ENCODE results near the gene LIME1. TPM values are rescaled to one million over a fixed set of nuclear protein-coding genes. Genes with fewer than 3 reads are reported as not detected.
A peak's percentile ranks its signal among the peaks of the same experiment; 100 is the strongest.

The LIME1 gene
- total and polyA plus RNA-seq, 2 of the 8 experiments (the other 6 are each of a cell fraction or from before 2014, with no cell fraction given), result 4.5 to 5.9 TPM

GRCh38 chr20:63690898-63691710 lies 45.4 kb upstream of the LIME1 start:
- H3K4me2 ChIP-seq (ENCODE audit: insufficient read depth in 1 of 2, low read depth in 2 of 2, low read length in 2 of 2), result no peak overlapping the region
- WGBS, 2 experiments (ENCODE audit: extremely low coverage in 1 of 2, insufficient coverage in 1 of 2, insufficient read length in 1 of 2, insufficient replicate concordance in 2 of 2, low coverage in 1 of 2, low lambda C conversion rate in 2 of 2, missing lambda C conversion rate in 1 of 2), result 97% methylated on average over 15 of the region's 24 CpGs; no CpG with 5 or more reads in 1 of the 2 experiments
- H2AFZ ChIP-seq (ENCODE audit: low read length), result no peak overlapping the region
- H3K23me2 ChIP-seq (ENCODE audit: low read depth, low read length), result peaks cover 3% of the 10 kb centered on the region; the same call in 1 of the 2 replicates
- no peak overlapping the region for H3K23ac ChIP-seq (ENCODE audit: insufficient read length)
- no peak overlapping the region for H4K91ac ChIP-seq (replicated peaks; ENCODE audit: insufficient read length, low read length)
- no peaks in the 10 kb centered on the region for H3K79me2 ChIP-seq (ENCODE audit: control insufficient read depth in 1 of 2, insufficient read depth in 2 of 2, low read length in 2 of 2)
- FAIRE-seq (no peak), DNase-seq (ENCODE audit: low read depth in 1 of 2, low spot score in 2 of 2) (no peak)
- H2BK5ac ChIP-seq (ENCODE audit: low read depth, low read length), result no peak overlapping the region
- no peak overlapping the region for H3K56ac ChIP-seq (replicated peaks; ENCODE audit: insufficient read length, low read depth, low read length)
- H3K36me3 ChIP-seq (ENCODE audit: control insufficient read depth in 2 of 4, insufficient read depth in 4 of 4, low read length in 3 of 4), result peaks cover 0 to 3% (median 0%) of the 10 kb centered on the region in 4 experiments; a peak in 1 of 8 replicates
- H3K18ac ChIP-seq (ENCODE audit: extremely low read depth, low read length), result no peak overlapping the region
- no peak overlapping the region for H3K14ac ChIP-seq (ENCODE audit: insufficient read length)
- no peaks in the 10 kb centered on the region for H3K27me3 ChIP-seq (replicated peaks in 1 of 4; ENCODE audit: control insufficient read depth in 3 of 4, extremely low read depth in 1 of 4, insufficient read depth in 3 of 4, low read length in 3 of 4)
- H3K4me3 ChIP-seq (ENCODE audit: extremely low read depth in 1 of 4, insufficient read depth in 2 of 4, low read depth in 3 of 4, low read length in 4 of 4), result no peak overlapping the region
- H2BK12ac ChIP-seq (ENCODE audit: low read depth, low read length), result no peak overlapping the region
- no peak overlapping the region for H2BK120ac ChIP-seq (replicated peaks; ENCODE audit: low read depth, low read length)
- peaks cover 0 to 4% (median under 1%) of the 10 kb centered on the region in 4 experiments; a peak in 3 of 7 replicates for H3K4me1 ChIP-seq (replicated peaks in 1 of 4; ENCODE audit: control insufficient read depth in 3 of 4, insufficient read depth in 4 of 4, low read length in 3 of 4)
- no peak overlapping the region for H2BK20ac ChIP-seq (ENCODE audit: low read length)
- H3K9me3 ChIP-seq (ENCODE audit: insufficient read depth in 2 of 2, low read depth in 1 of 2, low read length in 1 of 2), result no peaks in the 10 kb centered on the region; a peak in 1 of 4 replicates
- H3K27ac ChIP-seq (ENCODE audit: low read depth, low read length), result no peak overlapping the region
- peaks cover 0 to 7% of the 10 kb centered on the region in 2 experiments for H4K20me1 ChIP-seq (replicated peaks in 1 of 2; ENCODE audit: control insufficient read depth in 1 of 2, insufficient read depth in 2 of 2, low read length in 2 of 2)
- H2AK5ac ChIP-seq (ENCODE audit: low read depth, low read length), result no peak overlapping the region
- no peak overlapping the region for H4K5ac ChIP-seq (ENCODE audit: insufficient read length, low read depth, low read length)
- no peak overlapping the region for H2BK15ac ChIP-seq (ENCODE audit: low read length)
- 0 out of 7 replicates have a peak overlapping the region, but pooled peaks of 1 of the 4 experiments have one; percentile 9 for H3K9ac ChIP-seq (replicated peaks in 1 of 4; ENCODE audit: extremely low read depth in 1 of 4, low read depth in 3 of 4, low read length in 3 of 4)
- POLR2A ChIA-PET (ENCODE audit: partially characterized antibody), result interaction anchor here (0.7 to 3.5 kb wide), 7 partner anchors 9 to 170 kb away, joined by 3 to 15 read pairs (median 5); partner anchors contain the start of genes ARFRP1 and ZGPAT
- TF ChIP-seq POLR2A (IDR thresholded peaks at IDR 0.05; ENCODE audit: control extremely low read depth in 1 of 2, low read depth in 2 of 2, low read length in 2 of 2) (0 out of 3 replicates have a peak, but pooled peaks of 1 of the 2 experiments have one; percentile 20), ATF2 (IDR thresholded peaks at IDR 0.05; ENCODE audit: low read length) (no peak)
- H4K8ac ChIP-seq (ENCODE audit: extremely low read depth, insufficient read depth, low read length), result no peak overlapping the region
- no peaks in the 10 kb centered on the region for H3K79me1 ChIP-seq (ENCODE audit: low read depth, low read length)
- H3K4ac ChIP-seq (replicated peaks; ENCODE audit: insufficient read length, low read depth, low read length), result no peak overlapping the region
- CTCF ChIA-PET (ENCODE audit: partially characterized antibody), result interaction anchor here (0.8 to 1.1 kb wide), 2 partner anchors 9 to 347 kb away, joined by 3 to 4 read pairs; no protein-coding TSS in a partner anchor
